ENCODE measurements around the gene CLTA. TPM values are rescaled to one million over a fixed set of nuclear protein-coding genes. Genes with fewer than 3 reads are reported as not detected.

The CLTA gene
- total RNA-seq, 2 experiments from 2014 or later = 32.0 to 32.8 TPM

GRCh38 chr9:36166168-36166927 lies 24.4 kb upstream of the CLTA start:
- H3K4me3 ChIP-seq (ENCODE audit: low read length) = peak overlapping the region; percentile 62
- no peaks in the 10 kb centered on the region for H3K4me1 Mint-ChIP-seq (ENCODE audit: low read depth)
- DNase-seq (peak; percentile 57 to 91 (median 78)), ATAC-seq (ENCODE audit: poor library complexity) (peak; percentile 98)
- no peak overlapping the region for H3K27ac Mint-ChIP-seq
- no peaks in the 10 kb centered on the region for H3K27me3 Mint-ChIP-seq
- ChIA-PET POLR2A (interaction anchor here (0.6 to 1.5 kb wide), 8 partner anchors 14 to 1423 kb away, joined by 3 to 10 read pairs (median 4); partner anchors contain the start of genes CLTA and GLIPR2), CTCF (interaction anchor here (0.6 to 7.5 kb wide), 18 partner anchors 11 to 99 kb away, joined by 3 to 122 read pairs (median 6); partner anchors contain the start of genes CLTA and GLIPR2)
- H3K9me3 ChIP-seq (ENCODE audit: control insufficient read depth in 1 of 2, insufficient read depth in 1 of 2, low read length in 2 of 2) = no peaks in the 10 kb centered on the region
- H3K36me3 ChIP-seq (ENCODE audit: insufficient read depth, low read length) = peaks cover 12% of the 10 kb centered on the region
- H3K9me3 Mint-ChIP-seq = no peaks in the 10 kb centered on the region
- H3K36me3 Mint-ChIP-seq (ENCODE audit: low read depth) = peaks cover 6% of the 10 kb centered on the region
- TF ChIP-seq, protein P1, sequence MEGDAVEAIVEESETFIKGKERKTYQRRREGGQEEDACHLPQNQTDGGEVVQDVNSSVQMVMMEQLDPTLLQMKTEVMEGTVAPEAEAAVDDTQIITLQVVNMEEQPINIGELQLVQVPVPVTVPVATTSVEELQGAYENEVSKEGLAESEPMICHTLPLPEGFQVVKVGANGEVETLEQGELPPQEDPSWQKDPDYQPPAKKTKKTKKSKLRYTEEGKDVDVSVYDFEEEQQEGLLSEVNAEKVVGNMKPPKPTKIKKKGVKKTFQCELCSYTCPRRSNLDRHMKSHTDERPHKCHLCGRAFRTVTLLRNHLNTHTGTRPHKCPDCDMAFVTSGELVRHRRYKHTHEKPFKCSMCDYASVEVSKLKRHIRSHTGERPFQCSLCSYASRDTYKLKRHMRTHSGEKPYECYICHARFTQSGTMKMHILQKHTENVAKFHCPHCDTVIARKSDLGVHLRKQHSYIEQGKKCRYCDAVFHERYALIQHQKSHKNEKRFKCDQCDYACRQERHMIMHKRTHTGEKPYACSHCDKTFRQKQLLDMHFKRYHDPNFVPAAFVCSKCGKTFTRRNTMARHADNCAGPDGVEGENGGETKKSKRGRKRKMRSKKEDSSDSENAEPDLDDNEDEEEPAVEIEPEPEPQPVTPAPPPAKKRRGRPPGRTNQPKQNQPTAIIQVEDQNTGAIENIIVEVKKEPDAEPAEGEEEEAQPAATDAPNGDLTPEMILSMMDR (IDR thresholded peaks at IDR 0.05) = peak; percentile 93
- H3K4me1 ChIP-seq (ENCODE audit: insufficient read depth, low read length) = peaks cover 15% of the 10 kb centered on the region
- no peak overlapping the region for H3K27ac ChIP-seq (ENCODE audit: low read depth in 1 of 2, low read length in 2 of 2)
- intact Hi-C loops (cut with DNase I, micrococcal nuclease) = loop anchor here (1.0 to 10.0 kb wide), 2 partner anchors 63 to 212 kb away; partner anchors contain the start of gene OR2S2 (in 1 of the 2)
- peak overlapping the region; percentile 51 for H3K4me3 Mint-ChIP-seq
- no peaks in the 10 kb centered on the region for H3K27me3 ChIP-seq (ENCODE audit: control insufficient read depth in 1 of 2, insufficient read depth in 2 of 2, low read length in 2 of 2)

- Histone ChIP-seq H3K27ac (ENCODE audit: low read depth in 1 of 2, low read length in 2 of 2) (no peak within 1 kb of the TSS), H3K9me3 (ENCODE audit: control insufficient read depth in 1 of 2, insufficient read depth in 1 of 2, low read length in 2 of 2) (no peaks in the 10 kb centered on the region), H3K4me3 (ENCODE audit: low read length) (no peak within 1 kb of the TSS), H3K36me3 (ENCODE audit: insufficient read depth, low read length) (no peaks in the 10 kb centered on the region), H3K4me1 (ENCODE audit: insufficient read depth, low read length) (peaks cover 15% of the 10 kb centered on the region), H3K27me3 (ENCODE audit: control insufficient read depth in 1 of 2, insufficient read depth in 2 of 2, low read length in 2 of 2) (no peaks in the 10 kb centered on the region)
- TF ChIP-seq, protein P1 (IDR thresholded peaks at IDR 0.05) = no peak
- Mint-ChIP-seq H3K4me1 (ENCODE audit: low read depth) (no peaks in the 10 kb centered on the region), H3K27ac (no peak within 1 kb of the TSS), H3K4me3 (no peak within 1 kb of the TSS), H3K9me3 (no peaks in the 10 kb centered on the region), H3K36me3 (ENCODE audit: low read depth) (no peaks in the 10 kb centered on the region), H3K27me3 (no peaks in the 10 kb centered on the region)
- ChIA-PET CTCF (interaction anchor here (0.5 to 7.5 kb wide), 2 partner anchors 13 to 68 kb away, joined by 4 to 122 read pairs; no protein-coding TSS in a partner anchor), POLR2A (no interaction called here)
- DNase-seq = no peak
- no peak for ATAC-seq (ENCODE audit: poor library complexity)
- intact Hi-C loops (cut with DNase I, micrococcal nuclease) = loop anchor here in 1 of 2 experiments (10.0 kb wide), 1 partner anchor 214 kb away; the partner anchor contains the start of gene OR2S2
These were observed 21.6 kb upstream of the CLTA start, which contains the start of gene CCIN for GRCh38 chr9:36169166-36169565. Gene CCIN (plus strand): TSS chr9:36169388. CDS start chr9:36169503, 115 bp downstream.

- Mint-ChIP-seq H3K9me3 (no peaks in the 10 kb centered on the region), H3K27ac (no peak overlapping the region), H3K4me3 (no peak overlapping the region), H3K27me3 (no peaks in the 10 kb centered on the region), H3K4me1 (ENCODE audit: low read depth) (no peaks in the 10 kb centered on the region), H3K36me3 (ENCODE audit: low read depth) (no peaks in the 10 kb centered on the region)
- TF ChIP-seq, protein P1 (IDR thresholded peaks at IDR 0.05) = no peak
- ChIA-PET CTCF (interaction anchor here (0.5 to 7.5 kb wide), 2 partner anchors 14 to 68 kb away, joined by 4 to 122 read pairs; no protein-coding TSS in a partner anchor), POLR2A (no interaction called here)
- Histone ChIP-seq H3K4me1 (ENCODE audit: insufficient read depth, low read length) (peaks cover 15% of the 10 kb centered on the region), H3K4me3 (ENCODE audit: low read length) (no peak overlapping the region), H3K36me3 (ENCODE audit: insufficient read depth, low read length) (no peaks in the 10 kb centered on the region), H3K27me3 (ENCODE audit: control insufficient read depth in 1 of 2, insufficient read depth in 2 of 2, low read length in 2 of 2) (no peaks in the 10 kb centered on the region), H3K9me3 (ENCODE audit: control insufficient read depth in 1 of 2, insufficient read depth in 1 of 2, low read length in 2 of 2) (no peaks in the 10 kb centered on the region), H3K27ac (ENCODE audit: low read depth in 1 of 2, low read length in 2 of 2) (no peak overlapping the region)
- ATAC-seq (ENCODE audit: poor library complexity) = no peak
- intact Hi-C loops (cut with DNase I, micrococcal nuclease) = loop anchor here in 1 of 2 experiments (10.0 kb wide), 1 partner anchor 215 kb away; the partner anchor contains the start of gene OR2S2
- DNase-seq = no peak
These were observed 21.0 kb upstream of the CLTA start for GRCh38 chr9:36169708-36170107.

Data from CD4-positive, alpha-beta T cell (primary cell).